ENCODE data around the gene RASAL3. TPM values are rescaled to one million over a fixed set of nuclear protein-coding genes. Genes with fewer than 3 reads are reported as not detected.

The RASAL3 gene
- total and polyA plus RNA-seq, 4 experiments from 2014 or later = 37.4 to 238 (median 167) TPM

DNA sequence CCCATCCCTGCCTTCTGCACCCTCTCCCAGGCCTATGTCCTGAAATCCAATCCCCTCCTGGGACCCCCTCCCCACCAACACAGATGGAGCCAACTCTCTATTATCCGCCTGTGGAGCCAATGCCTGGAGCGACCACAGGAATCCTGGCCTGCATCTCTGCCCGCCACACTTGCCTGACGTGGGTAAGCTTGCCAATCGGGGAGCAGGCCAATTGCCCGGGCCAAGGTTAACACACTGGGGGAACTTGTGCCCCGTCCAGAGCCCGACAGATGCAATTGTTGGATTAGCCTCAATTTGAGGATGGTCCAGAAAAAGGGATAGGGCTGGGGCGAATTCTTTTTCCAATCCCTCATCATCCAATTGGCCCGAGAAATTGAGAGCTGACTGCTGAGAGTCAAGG is 20.5 kb downstream of the RASAL3 start:
- Histone ChIP-seq H3K4me1 (ENCODE audit: insufficient read depth, low read length) (peaks cover 1% of the 10 kb centered on the region), H3K27ac (ENCODE audit: low read depth, low read length) (no peak overlapping the region), H3K36me3 (ENCODE audit: insufficient read depth, low read length) (no peaks in the 10 kb centered on the region), H3K27me3 (ENCODE audit: insufficient read depth, low read length) (no peaks in the 10 kb centered on the region), H3K4me3 (ENCODE audit: low read length in 2 of 2) (no peak overlapping the region), H3K9me3 (ENCODE audit: control insufficient read depth in 1 of 2, low read length in 2 of 2) (no peaks in the 10 kb centered on the region)
- Mint-ChIP-seq H3K9me3 (no peaks in the 10 kb centered on the region), H3K27ac (no peak overlapping the region), H3K36me3 (peaks cover 0 to 4% of the 10 kb centered on the region in 2 donors), H3K27me3 (no peaks in the 10 kb centered on the region), H3K4me1 (peaks cover 4 to 7% (median 6%) of the 10 kb centered on the region in 4 donors), H3K4me3 (no peak overlapping the region)
- POLR2A ChIA-PET (ENCODE audit: partially characterized antibody) = no interaction called here
- no peak for DNase-seq
- intact Hi-C loops (cut with micrococcal nuclease) = no loop called here
- CTCF ChIA-PET (ENCODE audit: partially characterized antibody) = no interaction called here

DNA sequence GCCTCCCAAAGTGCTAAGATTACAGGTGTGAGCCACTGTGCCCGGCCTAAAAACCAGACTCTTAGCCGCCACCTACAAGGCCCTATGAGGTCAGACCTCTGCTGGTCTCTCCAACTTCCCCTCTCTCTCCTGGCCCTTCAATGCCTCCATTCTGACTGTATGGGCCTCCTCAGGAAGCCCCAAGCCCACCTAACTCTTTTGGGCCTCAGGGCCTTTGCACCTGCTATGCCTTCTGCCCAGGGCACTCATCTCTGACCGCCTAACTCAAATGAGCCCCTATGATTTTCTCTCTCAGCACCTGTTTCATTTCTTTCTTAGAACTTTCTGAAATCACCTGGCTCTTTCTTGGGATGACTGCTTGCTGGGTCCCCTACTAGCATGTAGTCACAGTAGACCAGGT is 21.0 kb downstream of the RASAL3 start:
- ChIA-PET CTCF (ENCODE audit: partially characterized antibody) (no interaction called here), POLR2A (ENCODE audit: partially characterized antibody) (no interaction called here)
- Histone ChIP-seq H3K27ac (ENCODE audit: low read depth, low read length) (no peak overlapping the region), H3K4me1 (ENCODE audit: insufficient read depth, low read length) (no peaks in the 10 kb centered on the region), H3K36me3 (ENCODE audit: insufficient read depth, low read length) (no peaks in the 10 kb centered on the region), H3K9me3 (ENCODE audit: control insufficient read depth in 1 of 2, low read length in 2 of 2) (no peaks in the 10 kb centered on the region), H3K4me3 (ENCODE audit: low read length in 2 of 2) (no peak overlapping the region), H3K27me3 (ENCODE audit: insufficient read depth, low read length) (no peaks in the 10 kb centered on the region)
- H3K27ac Mint-ChIP-seq = no peak overlapping the region
- H3K27me3 Mint-ChIP-seq = no peaks in the 10 kb centered on the region
- peaks cover 1 to 5% (median 2%) of the 10 kb centered on the region in 4 donors for H3K4me1 Mint-ChIP-seq
- H3K9me3 Mint-ChIP-seq = no peaks in the 10 kb centered on the region
- no peak for DNase-seq
- no peaks in the 10 kb centered on the region for H3K36me3 Mint-ChIP-seq
- intact Hi-C loops (cut with micrococcal nuclease) = no loop called here
- no peak overlapping the region for H3K4me3 Mint-ChIP-seq

DNA sequence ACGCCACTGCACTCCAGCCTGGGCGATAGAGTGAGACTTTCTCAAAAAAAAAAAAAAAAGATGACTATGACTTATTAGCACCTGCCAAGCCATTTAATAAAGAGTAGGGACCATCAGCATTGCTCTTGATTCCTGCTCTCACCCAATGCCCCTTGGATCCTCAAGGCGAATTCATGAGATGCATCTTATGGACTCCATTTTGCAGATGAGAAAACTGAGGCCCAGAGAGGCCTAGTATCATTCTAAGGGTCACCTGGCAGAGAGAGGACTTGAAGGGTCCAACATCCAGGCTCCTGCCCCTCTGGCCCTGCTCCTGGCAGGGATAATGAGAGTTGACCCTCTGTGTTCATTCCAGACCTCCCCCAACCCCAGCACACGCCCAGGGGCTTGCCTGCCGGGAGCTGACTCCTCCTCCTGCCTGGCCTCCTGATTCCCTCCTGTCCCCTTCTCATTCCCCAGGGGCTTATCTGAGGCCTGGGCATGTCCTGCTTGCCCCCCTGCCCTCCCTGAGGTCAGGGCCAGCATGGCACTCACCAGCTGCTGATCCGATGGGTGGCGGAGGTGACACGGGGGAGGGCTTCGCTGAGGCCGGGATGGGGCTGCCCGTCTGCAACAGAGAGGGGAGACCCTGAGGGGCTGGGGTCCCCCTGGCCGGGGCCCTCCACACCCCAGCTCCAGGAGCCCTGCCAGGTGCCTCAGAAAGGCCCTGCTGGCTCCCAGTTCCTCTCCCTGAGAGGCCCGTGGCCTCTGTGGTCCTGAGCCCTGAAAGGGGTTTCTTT is 22.0 kb downstream of the RASAL3 start:
- H3K27ac Mint-ChIP-seq = no peak overlapping the region
- ChIA-PET POLR2A (ENCODE audit: partially characterized antibody) (interaction anchor here (1.3 to 1.4 kb wide), 3 partner anchors 8 to 24 kb away, joined by 4 to 7 read pairs (median 5); partner anchors contain the start of gene AKAP8L), CTCF (ENCODE audit: partially characterized antibody) (no interaction called here)
- no peak overlapping the region for H3K27ac ChIP-seq (ENCODE audit: low read depth, low read length)
- H3K27me3 ChIP-seq (ENCODE audit: insufficient read depth, low read length) = no peaks in the 10 kb centered on the region
- H3K4me3 Mint-ChIP-seq = no peak overlapping the region
- no peaks in the 10 kb centered on the region for H3K27me3 Mint-ChIP-seq
- no peaks in the 10 kb centered on the region for H3K36me3 ChIP-seq (ENCODE audit: insufficient read depth, low read length)
- no peaks in the 10 kb centered on the region for H3K9me3 ChIP-seq (ENCODE audit: control insufficient read depth in 1 of 2, low read length in 2 of 2)
- no peak for DNase-seq
- peaks cover 0 to 1% (median 1%) of the 10 kb centered on the region in 4 donors for H3K4me1 Mint-ChIP-seq
- H3K36me3 Mint-ChIP-seq = no peaks in the 10 kb centered on the region
- no peaks in the 10 kb centered on the region for H3K9me3 Mint-ChIP-seq
- intact Hi-C loops (cut with micrococcal nuclease) = no loop called here
- H3K4me1 ChIP-seq (ENCODE audit: insufficient read depth, low read length) = no peaks in the 10 kb centered on the region
- H3K4me3 ChIP-seq (ENCODE audit: low read length in 2 of 2) = no peak overlapping the region

DNA sequence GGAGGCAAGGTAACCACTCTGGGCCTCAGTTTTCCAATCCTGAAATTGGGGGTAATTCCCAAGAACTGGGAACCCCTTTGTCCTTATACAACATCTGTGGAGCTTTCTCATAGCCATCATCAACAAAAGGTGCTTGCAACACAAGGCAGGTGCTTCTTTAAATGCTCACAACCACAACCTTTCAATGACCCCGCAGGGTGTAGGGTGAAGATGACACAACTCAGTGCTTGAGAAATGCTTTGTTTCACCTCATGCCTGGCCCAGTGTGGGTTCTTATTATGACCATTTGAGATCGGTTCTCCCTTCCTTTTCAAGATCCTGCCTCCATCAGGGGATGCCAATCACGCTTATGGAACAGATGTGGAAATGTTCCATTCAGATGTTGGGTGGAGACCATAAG is 23.0 kb downstream of the RASAL3 start:
- ChIA-PET POLR2A (ENCODE audit: partially characterized antibody) (interaction anchor here (1.3 to 1.4 kb wide), 3 partner anchors 8 to 23 kb away, joined by 4 to 7 read pairs (median 5); partner anchors contain the start of gene AKAP8L), CTCF (ENCODE audit: partially characterized antibody) (no interaction called here)
- H3K9me3 ChIP-seq (ENCODE audit: control insufficient read depth in 1 of 2, low read length in 2 of 2) = no peaks in the 10 kb centered on the region
- intact Hi-C loops (cut with micrococcal nuclease) = no loop called here
- Mint-ChIP-seq H3K4me1 (peaks cover 0 to 1% (median 1%) of the 10 kb centered on the region in 4 donors), H3K36me3 (no peaks in the 10 kb centered on the region), H3K27ac (peak overlapping the region in 2 of 7 donors; percentile 5 to 23), H3K27me3 (no peaks in the 10 kb centered on the region), H3K4me3 (no peak overlapping the region), H3K9me3 (no peaks in the 10 kb centered on the region)
- no peak overlapping the region for H3K4me3 ChIP-seq (ENCODE audit: low read length in 2 of 2)
- DNase-seq = no peak
- H3K36me3 ChIP-seq (ENCODE audit: insufficient read depth, low read length) = no peaks in the 10 kb centered on the region
- no peaks in the 10 kb centered on the region for H3K4me1 ChIP-seq (ENCODE audit: insufficient read depth, low read length)
- no peaks in the 10 kb centered on the region for H3K27me3 ChIP-seq (ENCODE audit: insufficient read depth, low read length)
- no peak overlapping the region for H3K27ac ChIP-seq (ENCODE audit: low read depth, low read length)

DNA sequence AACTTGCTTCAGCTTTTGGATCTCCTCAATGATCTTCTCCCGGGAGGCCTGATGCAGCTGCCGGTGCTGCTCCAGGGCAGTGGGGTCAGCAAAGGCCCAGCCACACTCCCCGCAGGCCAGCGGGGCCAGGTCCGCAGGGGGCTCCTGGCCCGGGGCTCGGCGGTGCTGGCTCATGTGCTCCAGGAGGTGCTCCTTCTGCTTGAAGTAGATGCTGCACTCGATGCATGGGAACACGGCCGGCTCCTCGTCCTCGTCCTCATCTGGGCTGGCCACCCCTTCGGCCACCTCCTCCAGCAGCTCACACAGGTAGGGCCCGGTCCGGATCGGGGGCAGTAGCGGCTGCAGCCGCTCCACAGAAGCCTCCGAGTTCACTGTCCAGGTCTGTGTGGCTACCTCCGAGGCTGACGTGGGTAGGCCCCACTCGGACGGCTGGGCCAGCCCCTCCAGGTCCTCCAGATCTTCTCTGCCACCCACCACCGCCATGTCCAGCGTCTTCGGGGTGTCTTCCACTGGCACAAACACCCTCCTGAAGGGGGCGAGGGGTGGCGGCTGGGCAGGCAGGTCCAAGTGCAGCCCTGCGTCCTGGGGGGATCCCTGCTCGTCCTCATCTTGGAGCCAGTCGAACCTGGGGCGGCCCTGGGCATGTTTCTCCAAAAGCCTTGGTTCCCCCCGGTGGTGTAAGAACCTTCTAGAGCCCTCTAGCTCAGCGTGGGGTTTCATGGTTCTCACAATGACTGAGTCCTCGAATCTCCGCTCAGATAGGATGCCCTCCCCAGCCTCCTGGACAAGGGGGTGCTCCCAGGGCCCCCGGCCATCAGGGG is 24.3 kb downstream of the RASAL3 start:
- Mint-ChIP-seq H3K27me3 (no peaks in the 10 kb centered on the region), H3K36me3 (no peaks in the 10 kb centered on the region), H3K4me1 (peaks cover 0 to 4% (median 2%) of the 10 kb centered on the region in 4 donors), H3K27ac (no peak overlapping the region), H3K9me3 (no peaks in the 10 kb centered on the region), H3K4me3 (no peak overlapping the region)
- H3K4me1 ChIP-seq (ENCODE audit: insufficient read depth, low read length) = no peaks in the 10 kb centered on the region
- ChIA-PET CTCF (ENCODE audit: partially characterized antibody) (no interaction called here), POLR2A (ENCODE audit: partially characterized antibody) (no interaction called here)
- H3K27ac ChIP-seq (ENCODE audit: low read depth, low read length) = no peak overlapping the region
- no peak for DNase-seq
- intact Hi-C loops (cut with micrococcal nuclease) = no loop called here
- no peaks in the 10 kb centered on the region for H3K27me3 ChIP-seq (ENCODE audit: insufficient read depth, low read length)
- no peaks in the 10 kb centered on the region for H3K36me3 ChIP-seq (ENCODE audit: insufficient read depth, low read length)
- no peak overlapping the region for H3K4me3 ChIP-seq (ENCODE audit: low read length in 2 of 2)
- H3K9me3 ChIP-seq (ENCODE audit: control insufficient read depth in 1 of 2, low read length in 2 of 2) = no peaks in the 10 kb centered on the region

DNA sequence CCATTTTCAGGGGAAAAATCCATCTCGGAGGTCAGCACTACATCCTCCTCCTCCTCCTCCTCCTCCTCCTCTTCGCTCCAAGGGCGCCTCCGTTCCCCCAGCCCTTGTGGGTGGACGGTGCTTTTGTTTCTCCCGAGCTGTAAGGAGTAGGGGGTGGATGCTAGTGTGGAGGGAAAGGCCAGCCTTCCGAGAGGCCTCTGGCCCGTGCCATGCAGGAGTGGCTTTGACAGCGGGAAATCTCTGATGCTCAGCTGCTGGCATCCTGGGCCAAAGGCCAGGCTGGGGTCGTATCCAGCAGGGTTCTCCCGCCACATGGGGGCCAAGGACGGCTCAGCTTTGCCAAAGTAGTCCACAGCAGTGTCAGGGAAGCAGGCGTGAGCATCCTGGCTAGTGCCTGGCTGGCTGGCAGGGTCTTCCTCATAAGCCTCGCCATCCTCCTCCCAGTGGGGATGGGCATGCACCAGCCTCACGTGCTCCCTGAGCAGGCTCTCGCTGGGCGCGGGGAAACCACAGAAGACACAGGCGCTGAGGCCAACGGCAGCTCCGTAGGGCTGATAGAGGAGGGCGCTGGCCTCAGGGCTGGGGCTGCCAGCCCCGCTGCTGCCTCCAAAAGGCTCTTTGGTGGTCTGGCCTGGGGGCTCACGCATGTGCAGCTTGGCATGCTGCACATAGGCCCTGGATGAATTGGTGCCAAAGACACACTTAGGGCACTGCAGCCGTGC is 25.1 kb downstream of the RASAL3 start:
- Mint-ChIP-seq H3K36me3 (no peaks in the 10 kb centered on the region), H3K4me3 (no peak overlapping the region), H3K9me3 (no peaks in the 10 kb centered on the region), H3K4me1 (peaks cover 1 to 4% (median 3%) of the 10 kb centered on the region in 4 donors), H3K27ac (no peak overlapping the region), H3K27me3 (no peaks in the 10 kb centered on the region)
- Histone ChIP-seq H3K4me3 (ENCODE audit: low read length in 2 of 2) (no peak overlapping the region), H3K9me3 (ENCODE audit: control insufficient read depth in 1 of 2, low read length in 2 of 2) (no peaks in the 10 kb centered on the region), H3K36me3 (ENCODE audit: insufficient read depth, low read length) (no peaks in the 10 kb centered on the region), H3K4me1 (ENCODE audit: insufficient read depth, low read length) (no peaks in the 10 kb centered on the region), H3K27ac (ENCODE audit: low read depth, low read length) (no peak overlapping the region), H3K27me3 (ENCODE audit: insufficient read depth, low read length) (no peaks in the 10 kb centered on the region)
- intact Hi-C loops (cut with micrococcal nuclease) = no loop called here
- no peak for DNase-seq
- CTCF ChIA-PET (ENCODE audit: partially characterized antibody) = no interaction called here
- POLR2A ChIA-PET (ENCODE audit: partially characterized antibody) = interaction anchor here (1.1 kb wide), 1 partner anchor 28 kb away, joined by 5 read pairs; no protein-coding TSS in a partner anchor

DNA sequence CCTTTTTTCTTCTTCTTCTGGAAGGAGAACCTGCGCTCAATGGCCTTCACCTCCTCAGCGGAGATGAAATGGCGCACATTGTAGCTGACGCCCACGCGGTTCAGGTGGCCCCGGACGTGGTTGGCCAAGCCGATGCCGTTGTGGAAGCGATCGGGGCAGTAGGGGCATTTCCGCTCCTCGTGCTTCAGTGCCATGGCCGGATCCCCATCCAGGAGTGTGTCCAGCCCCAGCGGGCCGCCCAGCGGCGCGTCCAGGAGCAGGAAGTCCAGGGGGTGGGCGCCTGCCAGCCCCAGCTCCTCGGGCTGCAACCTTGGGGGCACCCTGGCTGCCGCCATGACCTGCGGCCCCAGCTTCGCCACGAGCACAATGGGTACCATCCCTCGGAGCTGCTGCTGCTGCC is 25.8 kb downstream of the RASAL3 start:
- Mint-ChIP-seq H3K27ac (no peak overlapping the region), H3K27me3 (no peaks in the 10 kb centered on the region), H3K9me3 (no peaks in the 10 kb centered on the region), H3K4me3 (no peak overlapping the region), H3K36me3 (no peaks in the 10 kb centered on the region), H3K4me1 (peaks cover 1 to 5% (median 3%) of the 10 kb centered on the region in 4 donors)
- no peaks in the 10 kb centered on the region for H3K9me3 ChIP-seq (ENCODE audit: control insufficient read depth in 1 of 2, low read length in 2 of 2)
- intact Hi-C loops (cut with micrococcal nuclease) = no loop called here
- no peak overlapping the region for H3K27ac ChIP-seq (ENCODE audit: low read depth, low read length)
- no peak overlapping the region for H3K4me3 ChIP-seq (ENCODE audit: low read length in 2 of 2)
- peaks cover under 1% of the 10 kb centered on the region for H3K4me1 ChIP-seq (ENCODE audit: insufficient read depth, low read length)
- no peaks in the 10 kb centered on the region for H3K36me3 ChIP-seq (ENCODE audit: insufficient read depth, low read length)
- no peak for DNase-seq
- ChIA-PET POLR2A (ENCODE audit: partially characterized antibody) (interaction anchor here (1.1 kb wide), 1 partner anchor 28 kb away, joined by 5 read pairs; no protein-coding TSS in a partner anchor), CTCF (ENCODE audit: partially characterized antibody) (no interaction called here)
- H3K27me3 ChIP-seq (ENCODE audit: insufficient read depth, low read length) = no peaks in the 10 kb centered on the region
